GM12878 (cell line): Measurements from ENCODE around the gene LRP1. TPM values are rescaled to one million over a fixed set of nuclear protein-coding genes. Genes with fewer than 3 reads are reported as not detected.

Experiments used
- ATAC-seq: fragments of 200-7000 bp; cut with Tn5 transposase; 3 replicates; pipeline ENCODE4 v1.9.1; 2020; ENCODE audit warnings: mild to moderate bottlenecking, moderate library complexity
- BruUV-seq: library from RNA; stranded (reverse); fragments of 400-500 nt; replicated peaks from 2 replicates; lab custom pipeline; 2021; lab: Mats Ljungman, UMichigan
- CTCF ChIA-PET: fragments of 300-600 bp; sonication (Branson Sonifier 250); formaldehyde crosslinking; extraction: SDS; loops from one replicate; lab custom pipeline; 2021; ENCODE audit warnings: inconsistent platforms; lab: Yijun Ruan, JAX
- POLR2A ChIA-PET: fragments of 350-600 bp; formaldehyde crosslinking; extraction: SDS; loops from one replicate; lab custom pipeline; 2021; ENCODE audit warnings: inconsistent platforms; lab: Charles Lee
- RAD21 ChIA-PET: fragments of 300-600 bp; sonication (Branson Sonifier 250); formaldehyde crosslinking; loops from one replicate; lab custom pipeline; 2023; ENCODE audit warnings: antibody characterized with exemption; ENCODE audit not compliant: unreplicated experiment; lab: Charles Lee
- SMC1A ChIA-PET: fragments of 300-600 bp; sonication (Branson Sonifier 250); formaldehyde crosslinking; loops from one replicate; lab custom pipeline; 2023; ENCODE audit not compliant: unreplicated experiment, uncharacterized antibody; lab: Charles Lee
- DNase-seq: peaks from one replicate; pipeline ENCODE4 v3.0.0-alpha.2; 2011; ENCODE audit warnings: low read depth, low spot score
- FAIRE-seq: peaks from 3 replicates; lab custom pipeline; 2011; peaks lifted over from hg19 to GRCh38; lab: Jason Lieb, UNC
- H2AFZ ChIP-seq: 2 replicates; pipeline ENCODE4 v1.6.0; 2011; ENCODE audit warnings: low read depth, low read length, control low read depth; ENCODE audit not compliant: control insufficient read depth
- H3K27ac ChIP-seq: 2 replicates; pipeline ENCODE4 v1.5.1; 2011; ENCODE audit warnings: control low read depth; ENCODE audit not compliant: control insufficient read depth, insufficient read depth
- H3K27me3 ChIP-seq, 2 experiments: replicated peaks in 1 of 2; 2 replicates each; pipeline versions ENCODE4 v1.6.0 to v1.6.1; 2011; ENCODE audit warnings: low read length in 1 of 2; ENCODE audit not compliant: control insufficient read depth in 2 of 2, insufficient read depth in 2 of 2
- H3K36me3 ChIP-seq, 2 experiments: 2 replicates each; pipeline ENCODE4 v1.5.1; 2011; ENCODE audit warnings: low read length in 1 of 2; ENCODE audit not compliant: control insufficient read depth in 2 of 2, insufficient read depth in 2 of 2
- H3K4me1 ChIP-seq: 2 replicates; pipeline ENCODE4 v1.6.1; 2011; ENCODE audit warnings: mild to moderate bottlenecking, low read length, moderate library complexity, mixed read lengths; ENCODE audit not compliant: control insufficient read depth, insufficient read depth
- H3K4me2 ChIP-seq: 2 replicates; pipeline ENCODE4 v1.6.0; 2011; ENCODE audit warnings: control low read depth; ENCODE audit not compliant: control insufficient read depth, insufficient read depth
- H3K4me3 ChIP-seq: fragments of 200-600 bp; sonication (generic); 2 replicates; pipeline ENCODE4 v1.5.1; 2016
- H3K79me2 ChIP-seq: 2 replicates; pipeline ENCODE4 v1.6.0; 2011; ENCODE audit warnings: low read length; ENCODE audit not compliant: control insufficient read depth, insufficient read depth
- H3K9ac ChIP-seq: 2 replicates; pipeline ENCODE4 v1.8.0; 2011; ENCODE audit warnings: low read length, control low read depth, mixed read lengths; ENCODE audit not compliant: control insufficient read depth, insufficient read depth
- H3K9me3 ChIP-seq: replicated peaks from 3 replicates; pipeline ENCODE4 v1.5.1; 2011; ENCODE audit warnings: mild to moderate bottlenecking, low read length; ENCODE audit not compliant: control insufficient read depth, insufficient read depth
- H4K20me1 ChIP-seq: 2 replicates; pipeline ENCODE4 v1.6.0; 2011; ENCODE audit not compliant: control insufficient read depth, insufficient read depth
- E2F8 ChIP-seq: fragments of 450-650 bp; IDR thresholded peaks from 2 replicates; pipeline ENCODE4 v1.6.1; 2018; ENCODE audit warnings: mild to moderate bottlenecking, low read depth, moderate library complexity; ENCODE audit not compliant: partially characterized antibody
- MTA3 ChIP-seq: IDR thresholded peaks from 2 replicates; pipeline ENCODE4 v1.6.1; 2012; ENCODE audit warnings: low read length, inconsistent platforms, borderline replicate concordance
- RB1 ChIP-seq: fragments of 450-650 bp; formaldehyde crosslinking; IDR thresholded peaks from 2 replicates; pipeline ENCODE4 v1.6.1; 2017; ENCODE audit warnings: mild to moderate bottlenecking, borderline replicate concordance
- RFX5 ChIP-seq: IDR thresholded peaks from 2 replicates; pipeline ENCODE4 v1.6.1; 2011; ENCODE audit warnings: low read depth, low read length, improper control_type of control experiment
- SMAD5 ChIP-seq: IDR thresholded peaks from 2 replicates; pipeline ENCODE4 v1.6.1; 2016; ENCODE audit warnings: antibody characterized with exemption, low read depth
- SMARCA5 ChIP-seq: fragments of 450-650 bp; IDR thresholded peaks from 2 replicates; pipeline ENCODE4 v1.6.1; 2017; ENCODE audit warnings: mild to moderate bottlenecking
- WGBS: methylation state at CpG from one replicate; pipeline ENCODE4 v1.1.6; 2016; ENCODE audit warnings: low lambda C conversion rate; ENCODE audit not compliant: insufficient replicate concordance, insufficient coverage; ENCODE audit errors: missing lambda C conversion rate; 5-methylcytosine and 5-hydroxymethylcytosine counted together
- in situ Hi-C: fragments of 300-500 bp; cut with MboI; formaldehyde crosslinking; loops from 9 replicates; pipeline ENCODE4 v1.14.3; 2018; ENCODE audit warnings: mixed read lengths
- intact Hi-C: fragments of 100-400 bp; cut with micrococcal nuclease; formaldehyde crosslinking; loops from one replicate; pipeline ENCODE4 v1.14.2; 2022; ENCODE audit not compliant: unreplicated experiment
- polyA plus RNA-seq, 11 experiments: library from polyadenylated mRNA; depleted of rRNA in 4 of 11; unstranded in 6 of 11; stranded (reverse) in 5 of 11; fragments of >200 nt; fragmentation: Nextera tagmentation in 4 of 11; fragmentation: Illumina TruSeq in 1 of 11; extraction: Ambion mirVana in 4 of 11; extraction: Trizol in 1 of 11; gene quantifications; 1 replicate in 1 of 11; 2 replicates in 10 of 11; pipeline versions ENCODE4 v1.2.1 to v1.2.3, GENCODE V29; 2011 to 2016; ENCODE audit warnings: inconsistent platforms in 2 of 11, missing spikeins in 2 of 11, low read depth in 1 of 11
- total RNA-seq, 4 experiments: library from RNA; depleted of rRNA in 3 of 4; stranded (reverse); fragments of >200 nt in 3 of 4; fragmentation: Illumina TruSeq in 1 of 4; extraction: Trizol in 1 of 4; gene quantifications; 2 replicates each; pipeline versions ENCODE4 v1.2.1 to v1.2.3, GENCODE V29; 2013 to 2021

LRP1 gene
- total and polyA plus RNA-seq, 10 of the 15 experiments (the other 5 are each of a cell fraction or from before 2014, with no cell fraction given) = under 0.01 to 1.1 (median 0.20) TPM; not detected in 2

DNA sequence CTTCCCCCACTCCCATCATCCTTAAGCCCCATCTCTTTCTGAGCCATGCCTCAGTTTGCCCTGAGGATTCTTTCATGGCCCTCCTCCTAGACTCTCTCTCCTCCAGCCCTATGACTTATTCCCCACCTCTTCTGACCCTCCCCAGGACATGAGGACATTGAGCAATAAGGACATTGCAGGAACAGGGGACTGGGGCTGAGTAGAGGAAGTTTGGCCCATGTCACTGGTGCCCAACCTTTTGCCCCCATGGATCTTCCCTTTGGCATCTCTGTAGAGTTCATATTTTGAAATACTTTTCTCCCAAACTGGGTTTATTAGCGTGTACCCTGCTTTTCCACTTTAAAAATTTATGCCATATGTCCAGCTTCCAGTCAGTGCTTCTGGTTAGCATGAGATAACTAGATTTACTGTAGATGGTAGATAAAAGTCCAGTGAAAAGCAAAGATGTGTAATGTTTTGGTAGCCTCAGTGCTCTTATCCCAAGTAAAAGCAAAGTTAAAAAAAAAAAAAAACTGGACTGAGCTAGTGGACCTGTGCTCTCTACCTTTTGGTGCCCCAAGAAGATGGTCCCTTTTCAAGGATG lies 25.2 kb downstream of the LRP1 start:
- ChIA-PET CTCF (no interaction called here), RAD21 (no interaction called here), SMC1A (interaction anchor here (0.6 kb wide), 1 partner anchor 37 kb away, joined by 3 read pairs; no protein-coding TSS in a partner anchor), POLR2A (interaction anchor here (0.6 kb wide), 1 partner anchor 16 kb away, joined by 4 read pairs; no protein-coding TSS in a partner anchor)
- Histone ChIP-seq H3K79me2 (no peaks in the 10 kb centered on the region), H3K27ac (no peak overlapping the region), H3K4me3 (no peak overlapping the region), H3K4me2 (no peak overlapping the region), H3K9me3 (no peaks in the 10 kb centered on the region), H3K9ac (no peak overlapping the region), H3K27me3 (no peaks in the 10 kb centered on the region; a peak in 1 of 4 replicates), H3K36me3 (no peaks in the 10 kb centered on the region), H2AFZ (no peak overlapping the region), H3K4me1 (peaks cover 4% of the 10 kb centered on the region; the same call in 1 of the 2 replicates), H4K20me1 (no peaks in the 10 kb centered on the region)
- DNase-seq = no peak
- intact Hi-C loops (no loop called here), in situ Hi-C loops (no loop called here)
- ATAC-seq = no peak
- BruUV-seq = no TSS peak
- TF ChIP-seq MTA3 (no peak), RB1 (no peak), RFX5 (no peak), SMAD5 (no peak), E2F8 (no peak), SMARCA5 (no peak)
- 0% methylated on average over 1 of the region's 1 CpG for WGBS
- no peak for FAIRE-seq
